H1 (cell line): ENCODE data around the gene SHROOM3. TPM values are rescaled to one million over a fixed set of nuclear protein-coding genes. Genes with fewer than 3 reads are reported as not detected.
"Not testable (repeated sequence)": the region's sequence is repeated elsewhere in the genome, so short reads cannot be mapped to it uniquely, and the experiment has no call there.

Experiments
- CTCF ChIA-PET: fragments of 300-600 bp; sonication (Branson Sonifier 250); formaldehyde crosslinking; loops from one replicate; lab custom pipeline; 2021; ENCODE audit not compliant: partially characterized antibody; lab: Charles Lee
- POLR2A ChIA-PET: fragments of 300-600 bp; sonication (Branson Sonifier 250); formaldehyde crosslinking; loops from one replicate; lab custom pipeline; 2021; ENCODE audit warnings: inconsistent platforms; ENCODE audit not compliant: partially characterized antibody; lab: Charles Lee
- DNase-seq, 2 experiments: peaks; one replicate each; pipeline versions ENCODE4 v3.0.0 to v3.0.0-alpha.2; 2010 to 2022; ENCODE audit warnings: low spot score in 2 of 2, low read depth in 1 of 2, mixed read lengths in 1 of 2
- FAIRE-seq: peaks from 2 replicates; lab custom pipeline; 2011; peaks lifted over from hg19 to GRCh38; lab: Jason Lieb, UNC
- H2AFZ ChIP-seq: 2 replicates; pipeline ENCODE4 v1.8.1; 2012; ENCODE audit warnings: low read length, inconsistent platforms
- H2AK5ac ChIP-seq: 2 replicates; pipeline ENCODE4 v1.6.1; 2013; ENCODE audit warnings: low read depth, low read length
- H2BK120ac ChIP-seq: replicated peaks from 2 replicates; pipeline ENCODE3; 2013; ENCODE audit warnings: low read depth, low read length, inconsistent platforms
- H2BK12ac ChIP-seq: 2 replicates; pipeline ENCODE4 v1.6.1; 2013; ENCODE audit warnings: low read depth, low read length
- H2BK15ac ChIP-seq: 2 replicates; pipeline ENCODE4 v1.6.1; 2013; ENCODE audit warnings: low read length
- H2BK20ac ChIP-seq: 2 replicates; pipeline ENCODE4 v1.6.1; 2013; ENCODE audit warnings: low read length
- H2BK5ac ChIP-seq: 2 replicates; pipeline ENCODE4 v1.6.1; 2013; ENCODE audit warnings: low read depth, low read length
- H3K14ac ChIP-seq: 2 replicates; pipeline ENCODE4 v1.6.1; 2013; ENCODE audit warnings: inconsistent platforms; ENCODE audit not compliant: insufficient read length
- H3K18ac ChIP-seq: 2 replicates; pipeline ENCODE4 v1.6.1; 2013; ENCODE audit warnings: low read length; ENCODE audit errors: extremely low read depth
- H3K23ac ChIP-seq: 2 replicates; pipeline ENCODE4 v1.6.1; 2013; ENCODE audit warnings: inconsistent platforms; ENCODE audit not compliant: insufficient read length
- H3K23me2 ChIP-seq: 2 replicates; pipeline ENCODE4 v1.6.1; 2013; ENCODE audit warnings: low read depth, low read length
- H3K27ac ChIP-seq: 2 replicates; pipeline ENCODE4 v1.6.1; 2011; ENCODE audit warnings: low read depth, low read length, inconsistent platforms
- H3K27me3 ChIP-seq, 4 experiments: replicated peaks in 1 of 4; 1 replicate in 1 of 4; 2 replicates in 3 of 4; pipeline versions ENCODE4 v1.6.1 to v1.8.1; 2011 to 2013; ENCODE audit warnings: low read length in 3 of 4, mild to moderate bottlenecking in 3 of 4, inconsistent platforms in 2 of 4, mixed read lengths in 2 of 4, moderate library complexity in 1 of 4; ENCODE audit not compliant: control insufficient read depth in 3 of 4, insufficient read depth in 3 of 4; ENCODE audit errors: extremely low read depth in 1 of 4
- H3K36me3 ChIP-seq, 4 experiments: 2 replicates each; pipeline versions ENCODE4 v1.6.1 to v1.8.1; 2011 to 2013; ENCODE audit warnings: mild to moderate bottlenecking in 4 of 4, low read length in 3 of 4, moderate library complexity in 2 of 4, control low read depth in 1 of 4, inconsistent platforms in 1 of 4; ENCODE audit not compliant: insufficient read depth in 4 of 4, control insufficient read depth in 2 of 4
- H3K4ac ChIP-seq: replicated peaks from 2 replicates; pipeline ENCODE3; 2013; ENCODE audit warnings: low read length, low read depth, mixed read lengths, inconsistent platforms; ENCODE audit not compliant: insufficient read length
- H3K4me1 ChIP-seq, 4 experiments: replicated peaks in 1 of 4; 1 replicate in 1 of 4; 2 replicates in 3 of 4; pipeline versions ENCODE4 v1.6.1 to v1.8.1; 2011 to 2013; ENCODE audit warnings: low read length in 3 of 4, inconsistent platforms in 2 of 4, mixed read lengths in 1 of 4; ENCODE audit not compliant: insufficient read depth in 4 of 4, control insufficient read depth in 3 of 4
- H3K4me2 ChIP-seq, 2 experiments: 2 replicates each; pipeline versions ENCODE4 v1.6.1 to v1.8.1; 2011 to 2013; ENCODE audit warnings: low read depth in 2 of 2, low read length in 2 of 2, control low read depth in 1 of 2, inconsistent platforms in 1 of 2, mild to moderate bottlenecking in 1 of 2; ENCODE audit not compliant: insufficient read depth in 1 of 2
- H3K4me3 ChIP-seq, 4 experiments: fragments of 200-600, 300-600 bp in 1 of 4; sonication (generic), shearing (Covaris generic), sonication (Bioruptor Twin) in 1 of 4; 2 replicates each; pipeline versions ENCODE4 v1.5.1 to v1.8.1; 2011 to 2016; ENCODE audit warnings: low read length in 4 of 4, low read depth in 3 of 4, control low read depth in 2 of 4, inconsistent platforms in 2 of 4, mild to moderate bottlenecking in 2 of 4, mixed read lengths in 1 of 4, moderate library complexity in 1 of 4; ENCODE audit not compliant: insufficient read depth in 2 of 4; ENCODE audit errors: extremely low read depth in 1 of 4
- H3K56ac ChIP-seq: replicated peaks from 2 replicates; pipeline ENCODE3; 2013; ENCODE audit warnings: low read depth, mild to moderate bottlenecking, mixed read lengths, low read length, inconsistent platforms; ENCODE audit not compliant: insufficient read length
- H3K79me1 ChIP-seq: 2 replicates; pipeline ENCODE4 v1.6.1; 2013; ENCODE audit warnings: low read depth, low read length, control low read depth
- H3K79me2 ChIP-seq, 2 experiments: 2 replicates each; pipeline versions ENCODE4 v1.6.1 to v1.8.1; 2012 to 2013; ENCODE audit warnings: low read length in 2 of 2, mild to moderate bottlenecking in 2 of 2, inconsistent platforms in 1 of 2; ENCODE audit not compliant: insufficient read depth in 2 of 2, control insufficient read depth in 1 of 2
- H3K9ac ChIP-seq, 4 experiments: replicated peaks in 1 of 4; 1 replicate in 1 of 4; 2 replicates in 3 of 4; pipeline versions ENCODE4 v1.6.1 to v1.8.1; 2011 to 2013; ENCODE audit warnings: low read depth in 3 of 4, low read length in 3 of 4, control low read depth in 2 of 4, mild to moderate bottlenecking in 2 of 4, moderate library complexity in 2 of 4, inconsistent platforms in 1 of 4; ENCODE audit errors: extremely low read depth in 1 of 4
- H3K9me3 ChIP-seq, 2 experiments: 2 replicates each; pipeline versions ENCODE4 v1.6.1 to v1.8.1; 2012 to 2013; ENCODE audit warnings: mild to moderate bottlenecking in 2 of 2, moderate library complexity in 2 of 2, control low read depth in 1 of 2, inconsistent platforms in 1 of 2, low read depth in 1 of 2, low read length in 1 of 2, mixed read lengths in 1 of 2; ENCODE audit not compliant: insufficient read depth in 2 of 2
- H4K20me1 ChIP-seq, 2 experiments: replicated peaks in 1 of 2; 2 replicates each; pipeline versions ENCODE3 to v1.8.1; 2011 to 2013; ENCODE audit warnings: inconsistent platforms in 2 of 2, low read length in 2 of 2, mild to moderate bottlenecking in 1 of 2; ENCODE audit not compliant: insufficient read depth in 2 of 2, control insufficient read depth in 1 of 2
- H4K5ac ChIP-seq: 2 replicates; pipeline ENCODE4 v1.6.1; 2013; ENCODE audit warnings: low read length, low read depth, mixed read lengths, inconsistent platforms; ENCODE audit not compliant: insufficient read length
- H4K8ac ChIP-seq: 2 replicates; pipeline ENCODE4 v1.8.0; 2013; ENCODE audit warnings: mild to moderate bottlenecking, moderate library complexity, low read length, inconsistent platforms; ENCODE audit not compliant: insufficient read depth; ENCODE audit errors: extremely low read depth
- H4K91ac ChIP-seq: replicated peaks from 2 replicates; pipeline ENCODE3; 2013; ENCODE audit warnings: low read length, mixed read lengths, inconsistent platforms; ENCODE audit not compliant: insufficient read length
- WGBS, 2 experiments: shearing (Covaris generic) in 1 of 2; methylation state at CpG; one replicate each; pipeline versions ENCODE4 v1.1.6 to v1.1.7; 2013 to 2015; ENCODE audit warnings: low lambda C conversion rate in 2 of 2, mixed read lengths in 2 of 2, inconsistent platforms in 1 of 2, low coverage in 1 of 2, missing lambda C conversion rate in 1 of 2; ENCODE audit not compliant: insufficient replicate concordance in 2 of 2, insufficient coverage in 1 of 2, insufficient read length in 1 of 2; ENCODE audit errors: extremely low coverage in 1 of 2, missing lambda C conversion rate in 1 of 2; 5-methylcytosine and 5-hydroxymethylcytosine counted together
- polyA plus RNA-seq, 7 experiments: library from polyadenylated mRNA; depleted of rRNA in 3 of 7; stranded (reverse) in 5 of 7; unstranded in 2 of 7; fragments of >200 nt in 5 of 7; fragments of 200-250 nt in 2 of 7; gene quantifications; 1 replicate in 5 of 7; 2 replicates in 1 of 7; 4 replicates in 1 of 7; pipeline versions ENCODE4 v1.2.1 to v1.2.3, GENCODE V29; 2011 to 2013; ENCODE audit warnings: missing spikeins in 2 of 7, mixed read lengths in 2 of 7
- total RNA-seq: library from RNA; stranded (reverse); fragmentation: NEBNext Ultra II Directional; extraction: Animal tissue kit (Norgen Biotek cat#: 25700); gene quantifications from 2 replicates; pipeline ENCODE4 v1.2.1, GENCODE V29; 2021

Gene SHROOM3
- total and polyA plus RNA-seq, 2 of the 8 experiments (the other 6 are each of a cell fraction or from before 2014, with no cell fraction given): 15.8 to 34.0 TPM

DNA sequence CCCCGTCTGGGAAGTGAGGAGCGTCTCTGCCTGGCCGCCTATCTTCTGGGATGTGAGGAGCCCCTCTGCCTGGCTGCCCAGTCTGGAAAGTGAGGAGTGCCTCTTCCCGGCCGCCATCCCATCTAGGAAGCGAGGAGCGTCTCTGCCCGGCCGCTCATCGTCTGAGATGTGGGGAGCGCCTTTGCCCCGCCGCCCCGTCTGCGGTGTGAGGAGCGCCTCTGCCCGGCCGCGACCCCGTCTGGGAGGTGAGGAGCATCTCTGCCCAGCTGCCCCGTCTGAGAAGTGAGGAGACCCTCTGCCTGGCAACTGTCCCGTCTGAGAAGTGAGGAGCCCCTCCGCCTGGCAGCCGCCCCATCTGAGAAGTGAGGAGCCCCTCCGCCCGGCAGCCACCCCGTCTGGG lies 11.9 kb upstream of the SHROOM3 start:
- H3K9ac ChIP-seq, H2AK5ac ChIP-seq, H3K18ac ChIP-seq, H3K4me1 ChIP-seq, H3K4me3 ChIP-seq, CTCF ChIA-PET, H3K4ac ChIP-seq, H3K27ac ChIP-seq, H4K5ac ChIP-seq, H2BK5ac ChIP-seq, H2BK12ac ChIP-seq, H3K14ac ChIP-seq, H4K8ac ChIP-seq, H2BK15ac ChIP-seq, H3K36me3 ChIP-seq, H4K20me1 ChIP-seq, H3K79me1 ChIP-seq, H3K56ac ChIP-seq, H2BK120ac ChIP-seq, DNase-seq, H3K4me2 ChIP-seq, H3K23ac ChIP-seq, POLR2A ChIA-PET, H3K27me3 ChIP-seq, H3K23me2 ChIP-seq, H2BK20ac ChIP-seq, H3K79me2 ChIP-seq, FAIRE-seq, H4K91ac ChIP-seq, H2AFZ ChIP-seq: not testable (repeated sequence)
- peaks cover 3 to 18% of the 10 kb centered on the region in 2 experiments; a peak in 3 of 4 replicates for H3K9me3 ChIP-seq
- WGBS, 2 experiments: 94% methylated on average over 26 of the region's 27 CpGs; no CpG with 5 or more reads in 1 of the 2 experiments
